ENCODE measurements around the gene CCDC78. TPM values are rescaled to one million over a fixed set of nuclear protein-coding genes. Genes with fewer than 3 reads are reported as not detected.

CCDC78 gene
- total RNA-seq, 6 experiments from 2014 or later = 0.31 TPM; not detected in 5

GRCh38 chr16:719815-720446 lies 6.3 kb downstream of the CCDC78 start:
- H3K27me3 ChIP-seq = no peaks in the 10 kb centered on the region
- ATAC-seq (no peak), DNase-seq (no peak)
- H3K36me3 ChIP-seq = no peaks in the 10 kb centered on the region
- peak overlapping the region; percentile 83 to 94 (median 89) for H3K4me3 ChIP-seq
- intact Hi-C loops (cut with DNase I) = no loop called here
- H3K4me1 ChIP-seq = peaks cover 0 to 27% (median 5%) of the 10 kb centered on the region in 4 donors
- no peak for TF ChIP-seq POLR2A (IDR thresholded peaks at IDR 0.05)
- TF ChIP-seq CTCF (IDR thresholded peaks at IDR 0.05) = no peak
- no peaks in the 10 kb centered on the region for H3K9me3 ChIP-seq
- 44% methylated on average over 3 of the region's 16 CpGs for WGBS (ENCODE audit: insufficient coverage, low coverage, low lambda C conversion rate, missing lambda C conversion rate)
- no peak overlapping the region for H3K27ac ChIP-seq

GRCh38 chr16:718922-719321 lies 7.3 kb downstream of the CCDC78 start:
- Histone ChIP-seq H3K4me3 (no peak overlapping the region), H3K27me3 (no peaks in the 10 kb centered on the region), H3K9me3 (no peaks in the 10 kb centered on the region), H3K27ac (no peak overlapping the region), H3K36me3 (no peaks in the 10 kb centered on the region), H3K4me1 (peaks cover 0 to 33% (median 5%) of the 10 kb centered on the region in 4 donors)
- TF ChIP-seq CTCF (IDR thresholded peaks at IDR 0.05) (no peak), POLR2A (IDR thresholded peaks at IDR 0.05) (no peak)
- no peak for ATAC-seq
- 89% methylated on average over 6 of the region's 6 CpGs for WGBS (ENCODE audit: insufficient coverage, low coverage, low lambda C conversion rate, missing lambda C conversion rate)
- intact Hi-C loops (cut with DNase I) = no loop called here
- DNase-seq = no peak

GRCh38 chr16:718389-718788 lies 7.9 kb downstream of the CCDC78 start:
- DNase-seq = no peak
- Histone ChIP-seq H3K4me1 (peaks cover 0 to 33% (median 5%) of the 10 kb centered on the region in 4 donors), H3K27me3 (no peaks in the 10 kb centered on the region), H3K27ac (no peak overlapping the region), H3K4me3 (no peak overlapping the region), H3K9me3 (no peaks in the 10 kb centered on the region), H3K36me3 (no peaks in the 10 kb centered on the region)
- intact Hi-C loops (cut with DNase I) = no loop called here
- no peak for ATAC-seq
- TF ChIP-seq CTCF (IDR thresholded peaks at IDR 0.05) = no peak
- no peak for TF ChIP-seq POLR2A (IDR thresholded peaks at IDR 0.05)
- WGBS (ENCODE audit: insufficient coverage, low coverage, low lambda C conversion rate, missing lambda C conversion rate) = no CpG with 5 or more reads among the region's 9 CpGs

GRCh38 chr16:717450-718245 lies 8.6 kb downstream of the CCDC78 start:
- Histone ChIP-seq H3K4me1 (peaks cover 0 to 33% (median 5%) of the 10 kb centered on the region in 4 donors), H3K4me3 (no peak overlapping the region), H3K9me3 (no peaks in the 10 kb centered on the region), H3K36me3 (no peaks in the 10 kb centered on the region), H3K27me3 (no peaks in the 10 kb centered on the region), H3K27ac (no peak overlapping the region)
- no CpG with 5 or more reads among the region's 32 CpGs for WGBS (ENCODE audit: insufficient coverage, low coverage, low lambda C conversion rate, missing lambda C conversion rate)
- TF ChIP-seq POLR2A (IDR thresholded peaks at IDR 0.05) = no peak
- no peak for TF ChIP-seq CTCF (IDR thresholded peaks at IDR 0.05)
- DNase-seq (no peak), ATAC-seq (no peak)
- intact Hi-C loops (cut with DNase I) = no loop called here
